Esophagus muscularis mucosa (tissue), 3 donors: ENCODE data around the gene SPTBN1.

Source experiments
- POLR2AphosphoS5 ChIP-seq, 2 donors: sonication (generic); formaldehyde crosslinking; IDR thresholded peaks; one replicate each; pipeline ENCODE4 v1.6.1; 2017; ENCODE audit warnings: antibody characterized with exemption in 2 of 2
- TF ChIP-seq, protein P1 (sequence below), 3 experiments: fragments of 200-600 bp in 2 of 3; fragments of 450-650 bp in 1 of 3; sonication (generic) in 2 of 3; IDR thresholded peaks; one replicate each; pipeline ENCODE4 v1.5.1; 2017 to 2019; ENCODE audit warnings: antibody characterized with exemption in 3 of 3, mild to moderate bottlenecking in 2 of 3, moderate library complexity in 1 of 3

DNA sequence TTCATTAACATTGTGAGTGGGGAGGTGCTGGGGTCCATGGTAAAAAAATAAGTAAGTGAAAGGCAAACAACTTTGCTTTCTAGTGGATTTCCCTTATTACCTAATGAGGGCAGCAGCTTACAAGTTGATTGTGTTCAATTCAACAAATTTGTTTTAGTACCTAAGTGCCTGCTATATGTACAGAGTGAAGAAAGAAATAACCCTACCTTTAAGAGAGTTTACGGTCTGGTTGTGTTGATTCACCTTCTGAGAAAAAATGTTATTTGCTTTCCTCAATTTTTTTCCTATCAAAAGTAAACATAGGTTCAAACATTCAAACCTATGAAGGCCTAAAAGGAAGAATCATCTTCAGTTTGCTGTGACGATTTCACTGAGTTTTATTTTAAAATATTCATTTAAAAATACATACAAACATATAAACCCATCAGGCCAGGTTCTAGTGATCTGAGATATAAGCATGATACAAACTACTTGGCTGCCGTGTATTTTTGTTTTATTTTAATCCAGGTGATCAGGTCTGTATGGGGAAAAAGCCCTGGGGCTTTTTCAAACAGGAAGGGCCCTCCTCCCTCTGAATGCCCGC is 1.5 kb upstream of the SPTBN1 start:
- TF ChIP-seq, protein P1, sequence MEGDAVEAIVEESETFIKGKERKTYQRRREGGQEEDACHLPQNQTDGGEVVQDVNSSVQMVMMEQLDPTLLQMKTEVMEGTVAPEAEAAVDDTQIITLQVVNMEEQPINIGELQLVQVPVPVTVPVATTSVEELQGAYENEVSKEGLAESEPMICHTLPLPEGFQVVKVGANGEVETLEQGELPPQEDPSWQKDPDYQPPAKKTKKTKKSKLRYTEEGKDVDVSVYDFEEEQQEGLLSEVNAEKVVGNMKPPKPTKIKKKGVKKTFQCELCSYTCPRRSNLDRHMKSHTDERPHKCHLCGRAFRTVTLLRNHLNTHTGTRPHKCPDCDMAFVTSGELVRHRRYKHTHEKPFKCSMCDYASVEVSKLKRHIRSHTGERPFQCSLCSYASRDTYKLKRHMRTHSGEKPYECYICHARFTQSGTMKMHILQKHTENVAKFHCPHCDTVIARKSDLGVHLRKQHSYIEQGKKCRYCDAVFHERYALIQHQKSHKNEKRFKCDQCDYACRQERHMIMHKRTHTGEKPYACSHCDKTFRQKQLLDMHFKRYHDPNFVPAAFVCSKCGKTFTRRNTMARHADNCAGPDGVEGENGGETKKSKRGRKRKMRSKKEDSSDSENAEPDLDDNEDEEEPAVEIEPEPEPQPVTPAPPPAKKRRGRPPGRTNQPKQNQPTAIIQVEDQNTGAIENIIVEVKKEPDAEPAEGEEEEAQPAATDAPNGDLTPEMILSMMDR (IDR thresholded peaks at IDR 0.05) = no peak
- TF ChIP-seq POLR2AphosphoS5 (IDR thresholded peaks at IDR 0.05) = no peak
